ENCODE measurements around the gene TPCN1.

- no peak for TF ChIP-seq CTCF (CRISPR knock-in tag; IDR thresholded peaks at IDR 0.05)
- TF ChIP-seq ZMYM2 (CRISPR knock-in tag; IDR thresholded peaks at IDR 0.05), result peak; percentile 39; the same call in 1 of the 2 replicates
- TF ChIP-seq ASH2L (IDR thresholded peaks at IDR 0.05; ENCODE audit: insufficient read length, low read depth, low read length), result no peak
- TF ChIP-seq ZXDC (CRISPR knock-in tag; IDR thresholded peaks at IDR 0.05), result no peak
- no peak; the same call in 1 of the 2 replicates for TF ChIP-seq CREM (IDR thresholded peaks at IDR 0.05)
- no peak for TF ChIP-seq CREM (CRISPR knock-in tag; IDR thresholded peaks at IDR 0.05)
- TF ChIP-seq ATF6 (CRISPR knock-in tag; conservative IDR thresholded peaks at IDR 0.05), result no peak
- no peak for TF ChIP-seq XBP1 (CRISPR knock-in tag; IDR thresholded peaks at IDR 0.05)
- no peak for TF ChIP-seq ATF2 (CRISPR knock-in tag; IDR thresholded peaks at IDR 0.05)
These were observed 37.0 kb upstream of the TPCN1 start for GRCh38 chr12:113184098-113184899.
